ENCODE results near the gene ACOX3. TPM values are rescaled to one million over a fixed set of nuclear protein-coding genes. Genes with fewer than 3 reads are reported as not detected.
A peak's percentile ranks its signal among the peaks of the same experiment; 100 is the strongest.

ACOX3 gene
- total RNA-seq, 4 donors from 2014 or later, result 19.0 to 32.9 (median 22.1) TPM

DNA sequence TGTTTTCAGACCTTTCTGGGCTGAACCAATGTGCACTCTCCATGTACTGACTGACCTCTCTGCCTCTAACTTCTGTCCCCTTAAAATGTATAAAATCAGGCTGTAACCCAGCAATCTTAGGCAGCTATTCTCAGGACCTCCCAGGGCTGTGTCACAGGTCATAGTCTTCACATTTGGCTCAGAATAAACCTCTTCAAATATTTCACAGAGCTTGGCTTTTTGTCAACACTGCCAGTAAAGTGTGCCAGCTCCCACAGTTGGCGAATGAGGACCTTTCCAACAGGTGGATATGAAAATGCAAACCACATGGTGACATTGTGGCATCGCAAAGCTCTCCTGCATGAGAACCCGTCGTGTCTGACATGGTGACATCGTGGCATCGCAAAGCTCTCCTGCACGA lies 76.4 kb downstream of the ACOX3 start:
- no peak for TF ChIP-seq POLR2A (IDR thresholded peaks at IDR 0.05)
- TF ChIP-seq, protein P1, sequence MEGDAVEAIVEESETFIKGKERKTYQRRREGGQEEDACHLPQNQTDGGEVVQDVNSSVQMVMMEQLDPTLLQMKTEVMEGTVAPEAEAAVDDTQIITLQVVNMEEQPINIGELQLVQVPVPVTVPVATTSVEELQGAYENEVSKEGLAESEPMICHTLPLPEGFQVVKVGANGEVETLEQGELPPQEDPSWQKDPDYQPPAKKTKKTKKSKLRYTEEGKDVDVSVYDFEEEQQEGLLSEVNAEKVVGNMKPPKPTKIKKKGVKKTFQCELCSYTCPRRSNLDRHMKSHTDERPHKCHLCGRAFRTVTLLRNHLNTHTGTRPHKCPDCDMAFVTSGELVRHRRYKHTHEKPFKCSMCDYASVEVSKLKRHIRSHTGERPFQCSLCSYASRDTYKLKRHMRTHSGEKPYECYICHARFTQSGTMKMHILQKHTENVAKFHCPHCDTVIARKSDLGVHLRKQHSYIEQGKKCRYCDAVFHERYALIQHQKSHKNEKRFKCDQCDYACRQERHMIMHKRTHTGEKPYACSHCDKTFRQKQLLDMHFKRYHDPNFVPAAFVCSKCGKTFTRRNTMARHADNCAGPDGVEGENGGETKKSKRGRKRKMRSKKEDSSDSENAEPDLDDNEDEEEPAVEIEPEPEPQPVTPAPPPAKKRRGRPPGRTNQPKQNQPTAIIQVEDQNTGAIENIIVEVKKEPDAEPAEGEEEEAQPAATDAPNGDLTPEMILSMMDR (IDR thresholded peaks at IDR 0.05 in 4 of 5, conservative IDR thresholded peaks at IDR 0.05 in 1 of 5), result no peak
- in situ Hi-C loops (cut with MboI; ENCODE audit: low sequenced_read_pairs in 4 of 4), result no loop called here
- no peaks in the 10 kb centered on the region for H3K9me3 ChIP-seq
- H3K36me3 ChIP-seq, result peaks cover 0 to 6% of the 10 kb centered on the region in 2 donors
- intact Hi-C loops (cut with DNase I; ENCODE audit: low total_unique reads), result no loop called here
- DNase-seq, result peak in 1 of 2 donors; percentile 8
- H3K4me3 ChIP-seq, result no peak overlapping the region
- ATAC-seq, result no peak
- no peaks in the 10 kb centered on the region for H3K27me3 ChIP-seq
- no peak overlapping the region for H3K27ac ChIP-seq
- no peaks in the 10 kb centered on the region for H3K4me1 ChIP-seq

DNA sequence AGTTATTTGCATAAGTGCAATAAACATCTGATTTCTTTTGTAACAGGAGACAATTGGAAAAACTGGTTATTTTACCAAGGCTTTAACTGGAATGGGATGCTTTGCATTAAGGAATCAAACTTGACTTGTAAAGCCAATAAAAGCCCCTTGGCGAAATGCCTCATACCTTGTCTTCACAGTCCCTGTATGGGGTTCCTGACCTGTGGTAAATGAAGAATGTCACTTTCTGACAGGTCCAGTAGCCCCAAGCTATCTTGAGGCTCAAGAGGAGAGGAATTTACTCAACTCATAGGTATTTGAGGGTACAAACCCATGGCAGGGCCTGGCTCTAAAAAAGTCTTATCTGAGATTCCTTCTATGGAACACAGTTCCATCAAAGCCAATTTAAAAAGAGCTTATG lies 78.0 kb downstream of the ACOX3 start:
- H3K9me3 ChIP-seq, result no peaks in the 10 kb centered on the region
- no peak overlapping the region for H3K27ac ChIP-seq
- H3K4me1 ChIP-seq, result no peaks in the 10 kb centered on the region
- intact Hi-C loops (cut with DNase I; ENCODE audit: low total_unique reads), result no loop called here
- ATAC-seq, result no peak
- TF ChIP-seq, protein P1 (IDR thresholded peaks at IDR 0.05 in 4 of 5, conservative IDR thresholded peaks at IDR 0.05 in 1 of 5), result no peak
- TF ChIP-seq POLR2A (IDR thresholded peaks at IDR 0.05), result no peak
- H3K36me3 ChIP-seq, result peaks cover 0 to 6% of the 10 kb centered on the region in 2 donors
- DNase-seq, result no peak
- in situ Hi-C loops (cut with MboI; ENCODE audit: low sequenced_read_pairs in 4 of 4), result no loop called here
- no peaks in the 10 kb centered on the region for H3K27me3 ChIP-seq
- H3K4me3 ChIP-seq, result no peak overlapping the region

DNA sequence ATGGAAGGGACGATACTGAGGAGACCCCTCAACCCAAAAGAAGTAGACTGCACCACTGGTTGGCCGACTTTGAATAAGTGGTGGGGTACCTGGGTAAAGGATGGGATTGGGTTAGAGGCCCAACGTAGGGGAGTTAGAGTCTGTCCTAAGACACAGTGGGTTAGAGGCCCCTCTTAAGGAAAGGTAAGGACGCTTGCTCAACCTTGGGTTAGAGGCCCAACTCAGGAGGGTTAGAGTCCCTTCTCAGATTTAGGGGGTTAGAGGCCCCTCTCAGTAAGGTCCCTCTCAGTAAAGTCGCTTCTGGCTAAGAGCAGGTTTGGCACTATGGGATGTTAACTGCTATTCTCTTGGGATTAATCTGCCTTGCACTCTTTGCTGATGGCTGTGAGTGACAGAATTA lies 81.3 kb downstream of the ACOX3 start:
- DNase-seq (no peak), ATAC-seq (no peak)
- no peak overlapping the region for H3K4me3 ChIP-seq
- H3K9me3 ChIP-seq, result no peaks in the 10 kb centered on the region
- no peak overlapping the region for H3K27ac ChIP-seq
- intact Hi-C loops (cut with DNase I; ENCODE audit: low total_unique reads) (no loop called here), in situ Hi-C loops (cut with MboI; ENCODE audit: low sequenced_read_pairs in 4 of 4) (no loop called here)
- no peaks in the 10 kb centered on the region for H3K27me3 ChIP-seq
- H3K36me3 ChIP-seq, result no peaks in the 10 kb centered on the region
- H3K4me1 ChIP-seq, result no peaks in the 10 kb centered on the region
- TF ChIP-seq POLR2A (IDR thresholded peaks at IDR 0.05), result no peak
- TF ChIP-seq, protein P1 (IDR thresholded peaks at IDR 0.05 in 4 of 5, conservative IDR thresholded peaks at IDR 0.05 in 1 of 5), result no peak

DNA sequence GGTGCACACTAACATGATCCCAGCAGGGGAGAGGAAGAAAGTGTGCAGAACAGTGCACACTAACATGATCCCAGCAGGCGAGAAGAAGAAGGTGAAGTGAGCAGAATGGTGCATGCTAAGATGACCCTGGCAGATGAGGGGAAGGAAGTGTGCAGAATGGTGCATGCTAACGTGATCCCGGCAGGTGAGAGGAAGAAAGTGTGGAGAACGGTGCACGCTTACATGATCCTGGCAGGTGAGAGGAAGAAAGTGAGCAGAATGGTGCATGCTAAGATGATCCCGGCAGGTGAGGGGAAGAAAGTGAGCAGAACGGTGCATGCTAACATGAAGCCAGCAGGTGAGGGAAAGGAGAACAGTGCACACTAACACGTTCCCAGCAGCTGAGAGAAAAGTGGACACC lies 83.7 kb downstream of the ACOX3 start:
- Histone ChIP-seq H3K4me3 (no peak overlapping the region), H3K27ac (no peak overlapping the region), H3K36me3 (no peaks in the 10 kb centered on the region), H3K9me3 (no peaks in the 10 kb centered on the region), H3K4me1 (peaks cover 9 to 10% of the 10 kb centered on the region in 2 donors), H3K27me3 (no peaks in the 10 kb centered on the region)
- ATAC-seq (no peak), DNase-seq (no peak)
- TF ChIP-seq, protein P1 (IDR thresholded peaks at IDR 0.05 in 4 of 5, conservative IDR thresholded peaks at IDR 0.05 in 1 of 5), result no peak
- TF ChIP-seq POLR2A (IDR thresholded peaks at IDR 0.05), result no peak
- in situ Hi-C loops (cut with MboI; ENCODE audit: low sequenced_read_pairs in 4 of 4), result no loop called here
- intact Hi-C loops (cut with DNase I; ENCODE audit: low total_unique reads), result no loop called here

DNA sequence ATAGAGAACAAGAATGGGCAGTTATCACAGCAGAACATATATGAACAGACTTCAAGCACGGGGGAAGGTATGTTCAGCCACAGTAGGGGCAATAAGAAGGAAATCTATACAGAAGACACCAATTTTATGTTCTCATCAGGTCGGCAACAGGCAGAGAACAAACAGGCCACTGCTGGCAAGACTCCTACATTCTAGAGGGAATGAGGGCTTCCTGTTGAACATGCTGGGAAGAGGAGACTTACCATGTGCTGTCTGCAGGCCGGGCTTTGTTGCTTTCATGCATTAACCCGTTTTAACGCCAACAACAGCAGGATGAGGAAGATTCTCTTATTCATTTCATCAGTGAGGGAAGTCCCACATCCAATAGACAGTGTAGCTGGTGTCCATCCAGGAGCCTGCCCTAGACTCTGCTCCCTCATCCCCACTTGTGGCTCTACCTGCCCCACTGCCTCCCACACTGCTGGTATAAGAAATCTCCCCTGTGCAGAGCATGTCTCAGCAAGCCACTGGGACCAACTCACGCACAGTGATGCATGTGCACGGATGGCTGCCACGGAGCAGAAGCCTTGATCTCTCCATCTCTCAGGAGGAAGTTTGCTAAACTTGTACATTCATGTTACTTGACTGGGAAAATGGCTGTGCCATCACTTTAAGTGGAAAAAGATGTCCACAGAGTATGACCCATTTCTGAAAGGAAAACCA lies 84.5 kb downstream of the ACOX3 start:
- Histone ChIP-seq H3K4me1 (peaks cover 13 to 18% of the 10 kb centered on the region in 2 donors), H3K27me3 (no peaks in the 10 kb centered on the region), H3K36me3 (no peaks in the 10 kb centered on the region), H3K9me3 (no peaks in the 10 kb centered on the region), H3K27ac (no peak overlapping the region), H3K4me3 (no peak overlapping the region)
- no peak for TF ChIP-seq POLR2A (IDR thresholded peaks at IDR 0.05)
- TF ChIP-seq, protein P1 (IDR thresholded peaks at IDR 0.05 in 4 of 5, conservative IDR thresholded peaks at IDR 0.05 in 1 of 5), result no peak
- ATAC-seq (no peak), DNase-seq (no peak)
- intact Hi-C loops (cut with DNase I; ENCODE audit: low total_unique reads), result no loop called here
- in situ Hi-C loops (cut with MboI; ENCODE audit: low sequenced_read_pairs in 4 of 4), result no loop called here
